ENCODE measurements around the gene DNAH10. TPM values are rescaled to one million over a fixed set of nuclear protein-coding genes. Genes with fewer than 3 reads are reported as not detected.

The DNAH10 gene
- total and polyA plus RNA-seq, 2 of the 4 experiments (the other 2 are of a cell fraction): 0.18 to 0.22 TPM

- H3K9ac ChIP-seq (ENCODE audit: low read depth, low read length): no peak overlapping the region
- DNase-seq (no peak), ATAC-seq (ENCODE audit: low read depth) (no peak)
- no peak overlapping the region for H3K56ac ChIP-seq (ENCODE audit: extremely low read depth, insufficient read depth, low read length)
- no peak overlapping the region for H2AK9ac ChIP-seq (replicated peaks; ENCODE audit: low read depth, low read length, poor library complexity)
- BruUV-seq (replicated peaks): no TSS peak
- H4K5ac ChIP-seq (ENCODE audit: low read depth, low read length): no peak overlapping the region
- no peak overlapping the region for H2BK5ac ChIP-seq (ENCODE audit: low read depth, low read length, poor library complexity, severe bottlenecking)
- H3K79me1 ChIP-seq (ENCODE audit: low read depth in 1 of 2, low read length in 2 of 2): no peaks in the 10 kb centered on the region
- H3K14ac ChIP-seq (replicated peaks; ENCODE audit: low read depth, low read length): no peak overlapping the region
- no peak overlapping the region for H2AK5ac ChIP-seq (ENCODE audit: low read depth, low read length)
- H3K36me3 ChIP-seq (ENCODE audit: control insufficient read depth, insufficient read depth, low read length): peaks cover 2% of the 10 kb centered on the region
- intact Hi-C loops (cut with micrococcal nuclease) (no loop called here), dilution Hi-C loops (cut with HindIII; ENCODE audit: low sequenced_read_pairs, unreplicated experiment) (no loop called here), in situ Hi-C loops (cut with MboI; ENCODE audit: low sequenced_read_pairs) (no loop called here)
- no peak overlapping the region for H3K4me2 ChIP-seq (ENCODE audit: low read depth, low read length)
- no peak overlapping the region for H4K8ac ChIP-seq (ENCODE audit: low read depth in 2 of 2, low read length in 2 of 2)
- ChIA-PET CTCF (no interaction called here), POLR2A (ENCODE audit: unreplicated experiment) (no interaction called here)
- no peaks in the 10 kb centered on the region for H3K4me1 ChIP-seq (ENCODE audit: control insufficient read depth, insufficient read depth, low read length)
- WGBS, 2 experiments (ENCODE audit: extremely low coverage in 2 of 2, insufficient read length in 1 of 2): 86% methylated on average over 2 of the region's 11 CpGs; no CpG with 5 or more reads in 1 of the 2 experiments
- H4K20me1 ChIP-seq (ENCODE audit: insufficient read depth, low read length): no peaks in the 10 kb centered on the region
- TF ChIP-seq CEBPB (IDR thresholded peaks at IDR 0.05; ENCODE audit: low read depth, low read length) (no peak), USF2 (IDR thresholded peaks at IDR 0.05; ENCODE audit: low read depth, low read length) (no peak), ELK1 (IDR thresholded peaks at IDR 0.05; ENCODE audit: borderline replicate concordance, low read depth, low read length) (no peak), MAZ (IDR thresholded peaks at IDR 0.05; ENCODE audit: borderline replicate concordance, low read depth, low read length) (no peak), POLR2A (IDR thresholded peaks at IDR 0.05; ENCODE audit: low read depth, low read length) (no peak), NFE2L2 (IDR thresholded peaks at IDR 0.05; ENCODE audit: low read depth, low read length) (no peak), BHLHE40 (IDR thresholded peaks at IDR 0.05; ENCODE audit: low read depth, low read length) (no peak), SMC3 (IDR thresholded peaks at IDR 0.05; ENCODE audit: low read depth, low read length) (no peak), FOS (IDR thresholded peaks at IDR 0.05; ENCODE audit: low read depth, low read length) (no peak), MAFK (IDR thresholded peaks at IDR 0.05; ENCODE audit: low read depth, low read length) (no peak), RFX5 (IDR thresholded peaks at IDR 0.05; ENCODE audit: low read depth, low read length) (no peak), MXI1 (IDR thresholded peaks at IDR 0.05; ENCODE audit: borderline replicate concordance, low read depth, low read length) (no peak), CHD1 (IDR thresholded peaks at IDR 0.05; ENCODE audit: low read depth, low read length) (no peak)
- no peaks in the 10 kb centered on the region for H3K9me1 ChIP-seq (ENCODE audit: insufficient read depth, low read length)
- no peak overlapping the region for H2BK20ac ChIP-seq (ENCODE audit: low read depth, low read length)
- no peak overlapping the region for H3K23ac ChIP-seq (ENCODE audit: low read depth, low read length)
- no peak overlapping the region for H3K4ac ChIP-seq (ENCODE audit: low read depth, low read length)
- no peak overlapping the region for H2BK15ac ChIP-seq (ENCODE audit: low read depth, low read length)
- no peak overlapping the region for H3K18ac ChIP-seq (ENCODE audit: low read depth, low read length)
- peaks cover 13% of the 10 kb centered on the region for H3K27me3 ChIP-seq (ENCODE audit: control insufficient read depth, insufficient read depth, low read length)
- no peak overlapping the region for H3K4me3 ChIP-seq (ENCODE audit: insufficient read depth, low read depth, low read length)
- H3K27ac ChIP-seq (ENCODE audit: insufficient read depth, low read length): no peak overlapping the region
- H3K9me3 ChIP-seq (ENCODE audit: control insufficient read depth, insufficient read depth, low read length): no peaks in the 10 kb centered on the region
- no peak overlapping the region for H4K91ac ChIP-seq (ENCODE audit: insufficient read depth, low read depth, low read length)
- H2AFZ ChIP-seq (replicated peaks; ENCODE audit: low read length, poor library complexity): no peak overlapping the region
- no peak overlapping the region for H2BK120ac ChIP-seq (ENCODE audit: low read depth, low read length)
Observed at GRCh38 chr12:123760267-123760938, 1.7 kb upstream of the DNAH10 start.
